Left ventricle myocardium superior (tissue), 1 donor: Measurements from ENCODE around the gene COX4I1. TPM values are rescaled to one million over a fixed set of nuclear protein-coding genes. Genes with fewer than 3 reads are reported as not detected.
"Not testable (repeated sequence)": the region's sequence is repeated elsewhere in the genome, so short reads cannot be mapped to it uniquely, and the experiment has no call there.

Experiments used
- ATAC-seq: fragments of 200-7000 bp; cut with Tn5 transposase; one replicate; pipeline ENCODE4 v1.9.1; 2020; ENCODE audit warnings: mild to moderate bottlenecking, moderate library complexity
- DNase-seq: peaks from one replicate; pipeline ENCODE4 v3.0.0-alpha.2; 2020
- intact Hi-C: fragments of 100-400 bp; cut with micrococcal nuclease; formaldehyde crosslinking; loops from one replicate; pipeline ENCODE4 v1.11.0; 2022
- total RNA-seq: library from RNA; stranded (reverse); fragmentation: NEBNext Ultra II Directional; extraction: Animal tissue kit (Norgen Biotek cat#: 25700); gene quantifications from one replicate; pipeline ENCODE4 v1.2.1, GENCODE V29; 2021
- donor health status: DM: no; HTN: yes; CAD: no; lungs with severe emphysema.

The COX4I1 gene
- total RNA-seq, 1 donor from 2014 or later, result 2,116 TPM

- ATAC-seq, result no peak
- intact Hi-C loops, result no loop called here
- DNase-seq, result no peak
Measured at GRCh38 chr16:85835227-85835751, 35.8 kb downstream of the COX4I1 start.

GRCh38 chr16:85835956-85836705, 36.6 kb downstream of the COX4I1 start:
- intact Hi-C loops, result no loop called here
- no peak for ATAC-seq
- no peak for DNase-seq

GRCh38 chr16:85836706-85837582, 37.4 kb downstream of the COX4I1 start:
- no peak for ATAC-seq
- DNase-seq, result no peak
- intact Hi-C loops, result no loop called here

GRCh38 chr16:85837654-85838053, 38.2 kb downstream of the COX4I1 start:
- ATAC-seq, intact Hi-C loops, DNase-seq: not testable (repeated sequence)

- no peak for ATAC-seq
- intact Hi-C loops, result no loop called here
- DNase-seq, result no peak
Measured at GRCh38 chr16:85838381-85838780, 38.9 kb downstream of the COX4I1 start.

- DNase-seq (no peak), ATAC-seq (no peak)
- intact Hi-C loops, result no loop called here
Measured at GRCh38 chr16:85838876-85839585, 39.5 kb downstream of the COX4I1 start.

- DNase-seq (no peak), ATAC-seq (no peak)
- intact Hi-C loops, result no loop called here
Measured at GRCh38 chr16:85839681-85840240, 40.3 kb downstream of the COX4I1 start.

- DNase-seq, result no peak
- no peak for ATAC-seq
- intact Hi-C loops, result no loop called here
Measured at GRCh38 chr16:85840395-85840794, 40.9 kb downstream of the COX4I1 start.

GRCh38 chr16:85840801-85841200, 41.3 kb downstream of the COX4I1 start:
- ATAC-seq, result no peak
- no peak for DNase-seq
- intact Hi-C loops, result no loop called here

GRCh38 chr16:85842435-85842834, 42.9 kb downstream of the COX4I1 start:
- ATAC-seq, result no peak
- intact Hi-C loops, result no loop called here

GRCh38 chr16:85842848-85843247, 43.4 kb downstream of the COX4I1 start:
- intact Hi-C loops, result no loop called here
- no peak for ATAC-seq
- DNase-seq, result no peak

More at GRCh38 chr16:85842435-85842834, 42.9 kb downstream of the COX4I1 start:
- no peak for DNase-seq

GRCh38 chr16:85843471-85844168, 44.1 kb downstream of the COX4I1 start:
- DNase-seq, result no peak
- intact Hi-C loops, result no loop called here
- ATAC-seq, result no peak

GRCh38 chr16:85844169-85844481, 44.6 kb downstream of the COX4I1 start:
- intact Hi-C loops, result no loop called here
- ATAC-seq (no peak), DNase-seq (no peak)

GRCh38 chr16:85844786-85845185, 45.3 kb downstream of the COX4I1 start:
- DNase-seq, result no peak

GRCh38 chr16:85845266-85845665, 45.8 kb downstream of the COX4I1 start:
- intact Hi-C loops, result no loop called here
- ATAC-seq, result no peak
- no peak for DNase-seq

More at GRCh38 chr16:85844786-85845185, 45.3 kb downstream of the COX4I1 start:
- ATAC-seq, result no peak
- intact Hi-C loops, result no loop called here

- no peak for ATAC-seq
- no peak for DNase-seq
- intact Hi-C loops, result no loop called here
Measured at GRCh38 chr16:85846461-85846860, 47.0 kb downstream of the COX4I1 start.

- ATAC-seq, result no peak
- no peak for DNase-seq
- intact Hi-C loops, result no loop called here
Measured at GRCh38 chr16:85847036-85847435, 47.5 kb downstream of the COX4I1 start.

GRCh38 chr16:85847681-85848601, 48.4 kb downstream of the COX4I1 start:
- ATAC-seq (no peak), DNase-seq (no peak)
- intact Hi-C loops, result no loop called here
